Stimulated activated naive CD4-positive, alpha-beta T cell (primary cell): Measurements from ENCODE around the gene SLC12A6.

ENCODE experiments used
- DNase-seq, 6 experiments: peaks; one replicate each; lab custom pipeline; 2025; lab: John Stamatoyannopoulos, UW

Gene SLC12A6

GRCh38 chr15:34259566-34259965 lies 78.0 kb downstream of the SLC12A6 start:
- no peak for DNase-seq

GRCh38 chr15:34258151-34258550 lies 79.4 kb downstream of the SLC12A6 start:
- no peak for DNase-seq

- no peak for DNase-seq
Observed at GRCh38 chr15:34252545-34252944, 85.0 kb downstream of the SLC12A6 start.

- no peak for DNase-seq
Observed at GRCh38 chr15:34248190-34248589, 89.4 kb downstream of the SLC12A6 start.

GRCh38 chr15:34246276-34246976 lies 91.2 kb downstream of the SLC12A6 start:
- no peak for DNase-seq

GRCh38 chr15:34243226-34243625 lies 94.4 kb downstream of the SLC12A6 start:
- no peak for DNase-seq

- DNase-seq: no peak
Observed at GRCh38 chr15:34242331-34242710, 95.3 kb downstream of the SLC12A6 start.

- DNase-seq: peak in 5 of 6 experiments; percentile 2 to 60 (median 47)
Observed at GRCh38 chr15:34241376-34242330, 95.9 kb downstream of the SLC12A6 start.

- no peak for DNase-seq
Observed at GRCh38 chr15:34240537-34240936, 97.0 kb downstream of the SLC12A6 start.

- no peak for DNase-seq
Observed at GRCh38 chr15:34239151-34239808, 98.3 kb downstream of the SLC12A6 start.

GRCh38 chr15:34233614-34234013 lies 104.0 kb downstream of the SLC12A6 start:
- DNase-seq: no peak

- no peak for DNase-seq
Observed at GRCh38 chr15:34223904-34224596, 113.5 kb downstream of the SLC12A6 start.

GRCh38 chr15:34217587-34218225 lies 119.9 kb downstream of the SLC12A6 start:
- DNase-seq: no peak

- no peak for DNase-seq
Observed at GRCh38 chr15:34216527-34217270, 120.9 kb downstream of the SLC12A6 start.

GRCh38 chr15:34214135-34214534 lies 123.4 kb downstream of the SLC12A6 start:
- no peak for DNase-seq

- DNase-seq: no peak
Observed at GRCh38 chr15:34213690-34214089, 123.9 kb downstream of the SLC12A6 start.

- peak; percentile 73 to 93 (median 90) for DNase-seq
Observed at GRCh38 chr15:34209421-34210282, 127.9 kb downstream of the SLC12A6 start, which contains the start of gene KATNBL1. Gene KATNBL1 (minus strand): TSS chr15:34210096. CDS start chr15:34163676, 46,420 bp downstream.

GRCh38 chr15:34206011-34206410 lies 131.6 kb downstream of the SLC12A6 start:
- DNase-seq: no peak

- DNase-seq: no peak
Observed at GRCh38 chr15:34203936-34204335, 133.6 kb downstream of the SLC12A6 start.

- no peak for DNase-seq
Observed at GRCh38 chr15:34203305-34203704, 134.3 kb downstream of the SLC12A6 start.
